Parathyroid adenoma (tissue), 2 donors: ENCODE measurements around the gene ARID3A.

Source experiments
- H2AFZ ChIP-seq: fragments of 300-600 bp; sonication (generic); one replicate; pipeline ENCODE4 v1.7.0; 2017; ENCODE audit warnings: antibody characterized with exemption, mild to moderate bottlenecking
- H3K27ac ChIP-seq: fragments of 300-600 bp; sonication (generic); one replicate; pipeline ENCODE4 v1.7.0; 2017
- H3K27me3 ChIP-seq: fragments of 300-600 bp; sonication (generic); one replicate; pipeline ENCODE4 v1.7.0; 2017; ENCODE audit warnings: low read length; ENCODE audit not compliant: control insufficient read depth, insufficient read depth
- H3K36me3 ChIP-seq: fragments of 300-600 bp; sonication (generic); one replicate; pipeline ENCODE4 v1.7.0; 2017; ENCODE audit warnings: low read length; ENCODE audit not compliant: control insufficient read depth, insufficient read depth
- H3K4me1 ChIP-seq: fragments of 300-600 bp; sonication (generic); one replicate; pipeline ENCODE4 v1.7.0; 2017; ENCODE audit warnings: control low read depth
- H3K4me2 ChIP-seq: fragments of 300-600 bp; sonication (generic); one replicate; pipeline ENCODE4 v1.7.0; 2017; ENCODE audit warnings: low read length
- H3K4me3 ChIP-seq: fragments of 300-600 bp; sonication (generic); one replicate; pipeline ENCODE4 v1.7.0; 2017; ENCODE audit warnings: low read depth, low read length
- H3K79me2 ChIP-seq: fragments of 300-600 bp; sonication (generic); one replicate; pipeline ENCODE4 v1.7.0; 2017; ENCODE audit warnings: control low read depth
- H3K9ac ChIP-seq: fragments of 300-600 bp; sonication (generic); one replicate; pipeline ENCODE4 v1.7.0; 2017; ENCODE audit warnings: mild to moderate bottlenecking
- H3K9me3 ChIP-seq: fragments of 300-600 bp; sonication (generic); one replicate; pipeline ENCODE4 v1.7.0; 2017; ENCODE audit warnings: low read length; ENCODE audit not compliant: control insufficient read depth
- CTCF ChIP-seq: fragments of 300-600 bp; sonication (generic); IDR thresholded peaks from one replicate; pipeline ENCODE4 v1.7.0; 2017; ENCODE audit warnings: antibody characterized with exemption, mild to moderate bottlenecking
- donor health status: primary hyperparathyroidism.

ARID3A gene

GRCh38 chr19:989381-990081 lies 63.7 kb downstream of the ARID3A start:
- H2AFZ ChIP-seq, result no peak overlapping the region
- H3K36me3 ChIP-seq, result no peaks in the 10 kb centered on the region
- no peak overlapping the region for H3K27ac ChIP-seq
- no peak overlapping the region for H3K4me2 ChIP-seq
- peaks cover 3% of the 10 kb centered on the region for H3K4me1 ChIP-seq
- H3K27me3 ChIP-seq, result no peaks in the 10 kb centered on the region
- no peak overlapping the region for H3K4me3 ChIP-seq
- H3K79me2 ChIP-seq, result no peaks in the 10 kb centered on the region
- H3K9ac ChIP-seq, result no peak overlapping the region
- no peak for TF ChIP-seq CTCF
- no peaks in the 10 kb centered on the region for H3K9me3 ChIP-seq

- Histone ChIP-seq H3K4me3 (no peak overlapping the region), H3K4me2 (no peak overlapping the region), H3K27ac (no peak overlapping the region), H3K27me3 (no peaks in the 10 kb centered on the region), H3K9me3 (no peaks in the 10 kb centered on the region), H3K9ac (no peak overlapping the region), H3K79me2 (no peaks in the 10 kb centered on the region), H3K36me3 (no peaks in the 10 kb centered on the region), H3K4me1 (no peaks in the 10 kb centered on the region), H2AFZ (no peak overlapping the region)
- TF ChIP-seq CTCF, result no peak
Observed at GRCh38 chr19:990119-990571, 64.3 kb downstream of the ARID3A start.

GRCh38 chr19:990746-991145 lies 64.9 kb downstream of the ARID3A start:
- Histone ChIP-seq H3K27ac (no peak overlapping the region), H3K9ac (no peak overlapping the region), H2AFZ (no peak overlapping the region), H3K4me3 (no peak overlapping the region), H3K9me3 (no peaks in the 10 kb centered on the region), H3K79me2 (no peaks in the 10 kb centered on the region), H3K4me1 (no peaks in the 10 kb centered on the region), H3K4me2 (no peak overlapping the region), H3K36me3 (no peaks in the 10 kb centered on the region), H3K27me3 (no peaks in the 10 kb centered on the region)
- TF ChIP-seq CTCF, result no peak

- Histone ChIP-seq H3K36me3 (no peaks in the 10 kb centered on the region), H3K9me3 (no peaks in the 10 kb centered on the region)
- no peak for TF ChIP-seq CTCF
Observed at GRCh38 chr19:991174-991931, 65.5 kb downstream of the ARID3A start.

More at GRCh38 chr19:991174-991931, 65.5 kb downstream of the ARID3A start:
- H3K27ac ChIP-seq, result no peak overlapping the region
- no peak overlapping the region for H3K4me2 ChIP-seq
- H3K4me1 ChIP-seq, result peaks cover 3% of the 10 kb centered on the region
- H3K79me2 ChIP-seq, result no peaks in the 10 kb centered on the region
- no peaks in the 10 kb centered on the region for H3K27me3 ChIP-seq
- H2AFZ ChIP-seq, result no peak overlapping the region
- no peak overlapping the region for H3K9ac ChIP-seq
- no peak overlapping the region for H3K4me3 ChIP-seq
